Loucy (cell line): ENCODE data around the gene PRRC2C.
"Not testable (repeated sequence)": the region's sequence is repeated elsewhere in the genome, so short reads cannot be mapped to it uniquely, and the experiment has no call there.

Source experiments
- EZH2phosphoT487 ChIP-seq: fragments of 200-600 bp; IDR thresholded peaks from 2 replicates; pipeline ENCODE4 v1.6.1; 2018; ENCODE audit warnings: antibody characterized with exemption, mild to moderate bottlenecking, moderate library complexity, borderline replicate concordance
- TF ChIP-seq, protein P1 (sequence below): fragments of 200-600 bp; sonication (generic); conservative IDR thresholded peaks from 2 replicates; pipeline ENCODE4 v1.5.1; 2014; ENCODE audit warnings: mild to moderate bottlenecking, antibody characterized with exemption, low read length

DNA sequence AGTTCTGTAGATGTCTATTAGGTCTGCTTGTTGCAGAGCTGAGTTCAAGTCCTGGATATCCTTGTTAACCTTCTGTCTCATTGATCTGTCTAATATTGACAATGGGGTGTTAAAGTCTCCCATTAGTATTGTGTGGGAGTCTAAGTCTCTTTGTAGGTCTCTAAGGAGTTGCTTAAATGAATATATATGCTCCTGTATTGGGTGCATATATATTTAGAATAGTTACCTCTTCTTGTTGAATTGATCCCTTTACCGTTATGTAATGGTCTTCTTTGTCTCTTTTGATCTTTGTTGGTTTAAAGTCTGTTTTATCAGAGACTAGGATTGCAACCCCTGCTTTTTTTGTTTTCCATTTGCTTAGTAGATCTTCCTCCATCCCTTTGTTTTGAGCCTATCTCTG is 68.6 kb downstream of the PRRC2C start:
- TF ChIP-seq, protein P1, sequence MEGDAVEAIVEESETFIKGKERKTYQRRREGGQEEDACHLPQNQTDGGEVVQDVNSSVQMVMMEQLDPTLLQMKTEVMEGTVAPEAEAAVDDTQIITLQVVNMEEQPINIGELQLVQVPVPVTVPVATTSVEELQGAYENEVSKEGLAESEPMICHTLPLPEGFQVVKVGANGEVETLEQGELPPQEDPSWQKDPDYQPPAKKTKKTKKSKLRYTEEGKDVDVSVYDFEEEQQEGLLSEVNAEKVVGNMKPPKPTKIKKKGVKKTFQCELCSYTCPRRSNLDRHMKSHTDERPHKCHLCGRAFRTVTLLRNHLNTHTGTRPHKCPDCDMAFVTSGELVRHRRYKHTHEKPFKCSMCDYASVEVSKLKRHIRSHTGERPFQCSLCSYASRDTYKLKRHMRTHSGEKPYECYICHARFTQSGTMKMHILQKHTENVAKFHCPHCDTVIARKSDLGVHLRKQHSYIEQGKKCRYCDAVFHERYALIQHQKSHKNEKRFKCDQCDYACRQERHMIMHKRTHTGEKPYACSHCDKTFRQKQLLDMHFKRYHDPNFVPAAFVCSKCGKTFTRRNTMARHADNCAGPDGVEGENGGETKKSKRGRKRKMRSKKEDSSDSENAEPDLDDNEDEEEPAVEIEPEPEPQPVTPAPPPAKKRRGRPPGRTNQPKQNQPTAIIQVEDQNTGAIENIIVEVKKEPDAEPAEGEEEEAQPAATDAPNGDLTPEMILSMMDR = not testable (repeated sequence)
- TF ChIP-seq EZH2phosphoT487 = not testable (repeated sequence)
